GM12892 (cell line): ENCODE measurements around the gene TULP4.

Source experiments
- POLR2A ChIP-seq: IDR thresholded peaks from 2 replicates; pipeline ENCODE4 v1.6.1; 2011; ENCODE audit warnings: low read depth, low read length, control low read depth
- POLR2AphosphoS5 ChIP-seq: IDR thresholded peaks from 2 replicates; pipeline ENCODE4 v1.6.1; 2011; ENCODE audit warnings: low read depth, low read length, control low read depth
- TAF1 ChIP-seq: IDR thresholded peaks from 2 replicates; pipeline ENCODE4 v1.6.1; 2011; ENCODE audit warnings: low read depth, mild to moderate bottlenecking, control low read depth, low read length, borderline replicate concordance

- no peak for TF ChIP-seq POLR2A
- no peak for TF ChIP-seq POLR2AphosphoS5
- no peak for TF ChIP-seq TAF1
Measured at GRCh38 chr6:158353883-158354877, 41.9 kb downstream of the TULP4 start.
